Measurements from ENCODE around the gene FGFBP3.

Gene FGFBP3

GRCh38 chr10:91875779-91876178, 33.5 kb downstream of the FGFBP3 start:
- Histone ChIP-seq H3K79me2 (ENCODE audit: insufficient read depth, low read length) (no peaks in the 10 kb centered on the region), H3K4me3 (ENCODE audit: insufficient read depth, low read length, poor library complexity, severe bottlenecking) (no peak overlapping the region), H3K36me3 (ENCODE audit: low read length) (no peaks in the 10 kb centered on the region), H4K20me1 (ENCODE audit: low read depth, low read length) (no peaks in the 10 kb centered on the region), H3K9ac (ENCODE audit: low read length) (no peak overlapping the region), H3K27me3 (ENCODE audit: low read length) (no peaks in the 10 kb centered on the region), H3F3A (ENCODE audit: insufficient read depth) (no peaks in the 10 kb centered on the region), H2AFZ (ENCODE audit: low read depth, low read length, severe bottlenecking) (no peak overlapping the region), H3K9me3 (ENCODE audit: insufficient read depth, low read length) (no peaks in the 10 kb centered on the region), H3K9me2 (replicated peaks; ENCODE audit: insufficient read depth, low read length) (no peaks in the 10 kb centered on the region), H3K27ac (ENCODE audit: low read depth, low read length) (no peak overlapping the region), H3K4me2 (ENCODE audit: low read depth, low read length, poor library complexity, severe bottlenecking) (no peak overlapping the region)
- no peak for TF ChIP-seq EZH2phosphoT487 (conservative IDR thresholded peaks at IDR 0.05; ENCODE audit: low read length)
- no peak for TF ChIP-seq CTCF (IDR thresholded peaks at IDR 0.05; ENCODE audit: insufficient read depth, low read length, poor library complexity, severe bottlenecking)

- Histone ChIP-seq H3K4me2 (ENCODE audit: low read depth, low read length, poor library complexity, severe bottlenecking) (no peak overlapping the region), H3K4me3 (ENCODE audit: insufficient read depth, low read length, poor library complexity, severe bottlenecking) (no peak overlapping the region), H3K9me3 (ENCODE audit: insufficient read depth, low read length) (no peaks in the 10 kb centered on the region), H3K79me2 (ENCODE audit: insufficient read depth, low read length) (no peaks in the 10 kb centered on the region), H3K36me3 (ENCODE audit: low read length) (no peaks in the 10 kb centered on the region), H3K9ac (ENCODE audit: low read length) (no peak overlapping the region), H2AFZ (ENCODE audit: low read depth, low read length, severe bottlenecking) (no peak overlapping the region), H3F3A (ENCODE audit: insufficient read depth) (no peaks in the 10 kb centered on the region), H3K9me2 (replicated peaks; ENCODE audit: insufficient read depth, low read length) (no peaks in the 10 kb centered on the region), H3K27me3 (ENCODE audit: low read length) (no peaks in the 10 kb centered on the region), H4K20me1 (ENCODE audit: low read depth, low read length) (no peaks in the 10 kb centered on the region), H3K27ac (ENCODE audit: low read depth, low read length) (no peak overlapping the region)
- TF ChIP-seq EZH2phosphoT487 (conservative IDR thresholded peaks at IDR 0.05; ENCODE audit: low read length) (no peak), CTCF (IDR thresholded peaks at IDR 0.05; ENCODE audit: insufficient read depth, low read length, poor library complexity, severe bottlenecking) (no peak)
These were observed 34.1 kb downstream of the FGFBP3 start for GRCh38 chr10:91875156-91875555.

- no peak overlapping the region for H3K27ac ChIP-seq (ENCODE audit: low read depth, low read length)
- TF ChIP-seq EZH2phosphoT487 (conservative IDR thresholded peaks at IDR 0.05; ENCODE audit: low read length): no peak
- no peak for TF ChIP-seq CTCF (IDR thresholded peaks at IDR 0.05; ENCODE audit: insufficient read depth, low read length, poor library complexity, severe bottlenecking)
- no peaks in the 10 kb centered on the region for H3K9me2 ChIP-seq (replicated peaks; ENCODE audit: insufficient read depth, low read length)
- H2AFZ ChIP-seq (ENCODE audit: low read depth, low read length, severe bottlenecking): no peak overlapping the region
- H3K4me3 ChIP-seq (ENCODE audit: insufficient read depth, low read length, poor library complexity, severe bottlenecking): no peak overlapping the region
- no peak overlapping the region for H3K9ac ChIP-seq (ENCODE audit: low read length)
- 0 out of 2 replicates have a peak, but pooled peaks cover 7% of the 10 kb centered on the region for H4K20me1 ChIP-seq (ENCODE audit: low read depth, low read length)
- H3F3A ChIP-seq (ENCODE audit: insufficient read depth): 0 out of 2 replicates have a peak, but pooled peaks cover 5% of the 10 kb centered on the region
- H3K36me3 ChIP-seq (ENCODE audit: low read length): peaks cover 35% of the 10 kb centered on the region; the same call in 1 of the 2 replicates
- no peaks in the 10 kb centered on the region for H3K79me2 ChIP-seq (ENCODE audit: insufficient read depth, low read length)
- no peaks in the 10 kb centered on the region for H3K9me3 ChIP-seq (ENCODE audit: insufficient read depth, low read length)
- H3K27me3 ChIP-seq (ENCODE audit: low read length): no peaks in the 10 kb centered on the region
- H3K4me2 ChIP-seq (ENCODE audit: low read depth, low read length, poor library complexity, severe bottlenecking): no peak overlapping the region
These were observed 43.7 kb downstream of the FGFBP3 start for GRCh38 chr10:91865562-91866081.

Data from SU-DHL-6 (cell line).